Head of caudate nucleus (tissue), 42 donors: Measurements from ENCODE around the gene LIMS2.

Experiments
- DNase-seq, 42 donors: peaks; one replicate each; pipeline versions ENCODE4 v3.0.0 to v3.0.0-alpha.2; 2020 to 2021; ENCODE audit warnings: mixed read lengths in 7 of 42
- intact Hi-C: fragments of 100-400 bp; cut with DNase I; formaldehyde crosslinking; loops from one replicate; pipeline ENCODE4 v1.15.0; 2022

Gene LIMS2

DNA sequence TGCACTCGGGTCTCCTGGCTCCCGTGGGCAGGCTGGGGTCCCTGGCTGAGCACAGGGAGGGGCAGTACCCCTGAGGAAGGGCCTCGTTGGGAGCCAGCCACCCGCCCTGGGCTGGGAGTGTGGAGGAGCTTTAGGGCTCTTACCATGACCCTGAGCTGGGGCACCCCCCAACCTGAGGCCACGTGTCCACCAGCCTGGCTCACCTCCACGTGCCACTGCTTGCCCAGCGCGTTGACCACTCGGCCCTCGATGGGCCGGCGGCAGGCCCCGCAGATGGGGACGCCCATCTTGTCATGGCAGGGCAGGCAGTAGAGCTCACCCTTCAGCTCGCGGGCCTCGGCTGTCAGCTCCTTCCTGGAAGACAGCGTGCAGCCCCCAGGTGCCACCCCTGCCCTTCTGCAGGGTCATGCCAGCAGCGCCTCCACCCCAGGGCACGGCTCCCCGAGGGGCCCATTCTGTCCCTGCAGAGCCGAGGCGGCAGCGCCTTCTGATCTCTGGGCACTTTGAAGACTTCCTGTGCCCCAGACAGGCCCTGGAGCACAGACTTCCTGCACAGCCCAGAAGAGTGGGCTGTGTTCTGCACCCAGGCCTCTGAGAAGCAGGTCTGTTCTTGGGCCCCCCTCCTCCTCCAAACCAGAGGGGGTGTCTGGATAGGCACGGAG lies 33.4 kb downstream of the LIMS2 start:
- intact Hi-C loops: no loop called here
- no peak for DNase-seq

DNA sequence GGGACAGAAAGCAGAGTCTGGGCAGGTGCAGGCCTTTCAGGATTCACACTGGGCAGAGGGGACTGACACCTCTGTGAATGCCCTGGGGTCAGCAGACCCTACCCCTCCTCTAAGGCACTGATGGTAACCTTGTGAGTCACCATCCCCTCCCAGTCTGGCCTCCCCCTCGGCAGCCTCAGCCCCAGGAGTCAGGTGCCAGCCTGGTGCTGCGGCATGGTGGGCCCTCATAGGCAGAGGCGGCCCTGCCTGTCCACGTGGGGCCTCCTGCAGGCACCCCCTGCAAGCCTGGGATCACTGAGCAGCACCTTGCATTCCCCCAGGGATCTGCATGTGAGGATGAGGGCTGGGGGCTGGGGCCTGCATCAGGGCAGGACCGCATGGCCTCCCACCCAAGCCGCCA lies 34.2 kb downstream of the LIMS2 start:
- no peak for DNase-seq
- intact Hi-C loops: no loop called here

DNA sequence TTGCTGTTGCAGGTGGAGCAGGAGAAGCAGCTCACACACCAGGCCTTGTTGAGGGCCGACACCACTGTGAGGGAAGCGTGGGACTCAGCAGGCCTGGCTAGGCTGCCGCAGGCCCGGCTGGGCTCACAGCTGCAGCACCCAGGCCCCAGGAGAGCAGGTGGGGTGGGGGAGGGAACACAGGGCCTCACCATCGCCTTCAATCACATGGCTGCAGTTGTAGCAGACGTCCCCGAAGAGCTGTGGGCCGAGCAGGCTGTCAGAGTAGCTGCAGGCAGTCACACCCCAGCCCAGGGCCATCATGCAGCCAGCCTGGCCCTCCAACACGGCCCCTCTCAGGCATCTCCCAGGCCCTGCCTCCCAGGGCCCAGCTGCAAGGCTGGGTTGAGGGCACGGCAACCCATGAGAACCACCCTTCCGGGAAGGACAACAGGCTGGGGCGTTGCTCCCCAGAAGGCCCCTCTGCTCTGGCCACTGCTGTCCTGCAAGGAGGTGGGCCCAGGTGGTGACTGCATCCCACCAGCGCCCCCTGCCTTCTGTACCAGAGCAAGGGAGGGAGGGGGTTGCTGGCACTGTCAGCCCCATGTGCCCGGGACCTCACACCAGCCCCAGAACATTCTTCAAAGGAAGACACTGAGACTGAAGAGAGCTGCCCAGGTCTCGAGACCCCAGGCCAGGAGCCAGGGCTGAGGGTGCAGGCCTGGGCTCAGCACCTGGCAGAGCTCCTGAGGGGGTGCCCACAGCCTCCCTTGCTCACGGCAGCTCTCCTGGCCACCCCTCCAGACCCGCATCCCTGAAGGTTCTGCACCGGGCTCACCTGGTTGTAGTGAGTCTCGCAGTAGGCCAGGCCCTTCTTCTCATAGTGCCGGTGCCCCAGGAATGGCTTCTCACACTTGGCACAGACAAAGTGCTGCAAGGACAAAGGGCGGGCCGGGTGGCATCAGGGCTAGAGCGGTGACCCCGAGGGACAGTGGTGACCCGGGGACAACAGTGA lies 35.0 kb downstream of the LIMS2 start:
- peak in 5 of 42 donors; percentile 16 to 49 (median 36) for DNase-seq
- intact Hi-C loops: no loop called here

GRCh38 chr2:127639111-127639474 lies 36.2 kb downstream of the LIMS2 start:
- DNase-seq: no peak
- intact Hi-C loops: no loop called here

- DNase-seq: no peak
- intact Hi-C loops: no loop called here
Observed at GRCh38 chr2:127638361-127639110, 36.8 kb downstream of the LIMS2 start.

GRCh38 chr2:127637725-127638252 lies 37.5 kb downstream of the LIMS2 start:
- DNase-seq: no peak
- intact Hi-C loops: no loop called here

DNA sequence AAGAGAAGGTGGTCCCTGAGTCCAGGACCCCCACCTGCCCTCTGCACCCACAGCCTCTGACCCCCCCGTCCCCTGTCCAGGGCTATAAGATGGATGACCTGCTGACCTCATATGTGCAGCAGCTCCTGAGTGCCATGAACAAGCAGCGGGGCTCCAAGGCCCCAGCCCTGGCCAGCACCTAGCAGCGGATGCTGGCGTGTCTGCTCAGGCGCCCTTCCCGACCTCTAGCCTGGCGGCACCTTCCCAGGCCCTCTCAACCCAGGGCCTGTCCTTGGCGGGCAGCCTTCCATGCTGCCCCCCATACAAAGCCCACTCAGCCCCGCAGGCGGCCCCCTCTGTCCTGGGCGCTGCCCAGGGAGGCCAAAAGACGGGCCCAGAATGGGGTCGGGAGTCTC lies 38.1 kb downstream of the LIMS2 start:
- intact Hi-C loops: no loop called here
- DNase-seq: no peak

- DNase-seq: no peak
Observed at GRCh38 chr2:127636248-127637235, 38.8 kb downstream of the LIMS2 start.

DNA sequence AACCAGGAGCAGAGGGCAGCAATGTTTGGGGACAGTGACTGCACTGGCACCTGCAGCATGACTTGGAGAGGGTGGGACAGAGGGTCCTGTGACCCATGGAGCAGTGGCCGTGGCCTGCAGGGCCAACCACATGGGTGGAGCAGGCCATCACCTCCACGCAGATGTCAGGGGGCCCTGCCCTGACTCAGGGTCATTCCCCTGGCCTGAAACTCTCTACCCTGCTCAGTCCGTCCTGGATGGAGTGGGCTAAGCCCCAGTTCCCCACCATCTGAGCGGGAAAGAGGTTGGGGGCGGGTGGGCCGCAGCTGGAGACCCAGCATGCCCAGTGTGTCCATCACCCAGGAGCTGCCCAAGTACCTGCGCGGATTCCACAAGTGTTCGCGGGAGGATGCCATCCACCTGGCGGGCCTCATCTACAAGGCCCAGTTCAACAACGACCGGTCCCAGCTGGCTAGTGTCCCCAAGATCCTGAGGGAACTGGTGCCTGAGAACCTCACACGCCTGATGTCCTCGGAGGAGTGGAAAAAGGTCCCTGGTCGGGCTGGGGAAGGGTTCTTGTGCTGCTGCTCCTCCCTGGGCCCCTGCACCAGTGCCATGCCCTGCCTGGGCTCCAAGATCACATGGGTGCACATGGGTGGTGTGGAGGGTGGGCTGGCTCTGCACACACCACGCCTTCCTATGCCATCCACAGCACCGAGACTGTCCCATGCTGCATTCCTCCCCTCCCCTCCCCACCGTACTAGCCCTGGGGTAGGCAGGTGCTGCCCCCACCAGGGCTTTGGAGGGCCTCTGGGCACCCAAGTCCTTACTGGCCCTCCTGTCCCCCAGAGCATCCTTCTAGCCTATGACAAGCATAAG lies 39.7 kb downstream of the LIMS2 start:
- intact Hi-C loops: no loop called here
- DNase-seq: no peak

More at GRCh38 chr2:127636248-127637235, 38.8 kb downstream of the LIMS2 start:
- intact Hi-C loops: no loop called here

GRCh38 chr2:127634626-127635379 lies 40.5 kb downstream of the LIMS2 start:
- intact Hi-C loops: no loop called here
- no peak for DNase-seq

GRCh38 chr2:127634066-127634617 lies 41.2 kb downstream of the LIMS2 start:
- intact Hi-C loops: no loop called here
- DNase-seq: peak in 6 of 42 donors; percentile 29 to 49 (median 32)

DNA sequence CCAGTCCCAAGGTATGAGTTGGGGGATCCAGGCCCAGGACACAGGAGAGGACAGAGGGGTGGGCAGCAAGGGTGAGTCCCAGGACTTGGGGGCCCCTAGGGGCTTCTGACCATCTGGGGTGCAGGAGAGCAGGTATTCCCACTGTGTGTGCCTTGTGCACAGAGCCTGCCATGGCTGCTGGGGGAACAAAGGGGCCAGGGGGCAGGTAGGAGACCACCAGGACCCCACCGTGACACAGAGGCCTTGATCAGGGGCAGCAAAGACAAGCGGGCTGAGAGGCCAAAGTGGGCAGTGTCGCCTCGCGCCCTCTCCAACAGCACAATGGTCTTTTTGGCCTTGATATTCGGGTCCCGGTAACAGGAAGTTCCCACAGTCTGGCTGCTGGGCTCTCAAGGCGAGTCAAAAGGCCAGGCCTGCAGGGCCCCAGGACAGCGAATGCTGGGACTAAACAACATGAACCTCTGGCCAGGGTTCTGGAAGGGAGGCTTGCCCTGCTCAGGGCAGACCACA lies 41.7 kb downstream of the LIMS2 start:
- intact Hi-C loops: no loop called here
- no peak for DNase-seq

DNA sequence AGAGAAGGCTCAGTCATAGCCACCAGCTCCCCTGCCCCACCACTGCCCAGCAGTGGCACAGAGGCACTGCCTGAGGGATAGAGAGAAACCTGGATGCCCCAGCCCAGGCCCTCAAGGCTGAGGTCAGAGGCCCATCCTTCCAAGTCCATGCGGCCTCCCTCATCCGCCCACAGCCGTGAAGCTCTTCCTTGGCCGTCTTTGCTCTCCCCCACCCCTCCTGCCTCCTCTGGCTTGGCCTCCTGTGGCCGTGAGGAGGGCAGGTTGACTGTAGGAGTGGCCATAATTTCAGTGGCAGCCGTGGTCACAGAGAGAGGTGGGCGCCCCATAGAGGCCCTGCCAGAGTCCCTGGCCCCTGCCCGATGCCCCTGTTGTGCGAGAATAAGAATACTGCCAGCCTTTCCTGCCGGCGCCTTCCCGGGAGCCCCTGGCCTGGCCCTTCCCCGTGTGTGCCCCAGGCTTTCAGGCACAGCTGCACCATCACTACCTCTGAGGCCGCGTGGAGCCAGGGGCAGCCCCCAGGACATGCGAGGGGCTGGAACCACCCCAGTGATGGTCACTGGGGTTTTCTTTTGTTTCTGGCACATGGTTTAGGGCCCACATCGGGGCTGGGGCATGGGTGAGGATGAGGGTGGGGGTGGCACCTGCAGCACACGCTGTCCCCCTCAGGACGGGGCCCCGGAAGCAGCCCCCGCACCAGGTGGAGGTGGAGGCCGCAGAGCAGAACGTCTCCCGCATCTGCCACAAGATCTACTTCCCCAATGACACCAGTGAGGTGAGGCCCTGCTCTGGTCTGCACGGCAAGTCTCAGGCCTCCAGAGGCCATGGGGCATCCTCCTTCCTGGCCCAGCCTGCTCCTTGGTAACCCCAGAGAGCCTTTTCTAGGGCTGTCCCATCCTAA lies 42.5 kb downstream of the LIMS2 start:
- no peak for DNase-seq
- intact Hi-C loops: no loop called here

DNA sequence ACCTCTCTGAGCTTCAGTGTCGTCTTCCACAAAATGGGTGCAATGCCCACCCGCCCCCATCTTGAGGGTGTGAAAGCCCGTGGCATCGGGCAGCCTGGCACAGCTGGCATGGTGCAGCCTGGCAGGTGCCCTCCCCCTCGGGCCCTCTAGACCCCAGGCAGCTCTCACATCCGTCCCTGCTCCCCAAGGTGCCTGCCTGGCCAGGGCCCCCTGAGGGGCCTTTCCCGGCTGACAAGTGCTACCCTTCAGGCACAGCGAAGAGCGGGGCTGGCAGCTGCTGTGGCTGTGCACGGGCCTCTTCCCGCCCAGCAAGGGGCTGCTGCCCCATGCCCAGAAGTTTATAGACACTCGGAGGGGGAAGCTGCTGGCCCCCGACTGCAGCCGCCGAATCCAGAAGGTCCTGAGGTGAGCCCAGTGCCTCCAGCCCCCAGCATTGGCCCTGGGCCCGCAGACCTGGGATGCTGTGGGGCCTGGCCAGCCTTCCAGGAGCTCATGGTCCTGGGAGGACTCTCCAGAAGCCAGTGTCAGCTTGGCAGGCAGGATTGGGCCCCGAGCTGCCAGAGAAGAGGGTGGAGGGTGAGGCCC lies 43.2 kb downstream of the LIMS2 start:
- intact Hi-C loops: no loop called here

GRCh38 chr2:127631541-127631996 lies 43.8 kb downstream of the LIMS2 start:
- no peak for DNase-seq
- intact Hi-C loops: no loop called here

More for the DNA sequence above, 43.2 kb downstream of the LIMS2 start:
- no peak for DNase-seq
